ENCODE measurements around the gene LUM.

LUM gene

DNA sequence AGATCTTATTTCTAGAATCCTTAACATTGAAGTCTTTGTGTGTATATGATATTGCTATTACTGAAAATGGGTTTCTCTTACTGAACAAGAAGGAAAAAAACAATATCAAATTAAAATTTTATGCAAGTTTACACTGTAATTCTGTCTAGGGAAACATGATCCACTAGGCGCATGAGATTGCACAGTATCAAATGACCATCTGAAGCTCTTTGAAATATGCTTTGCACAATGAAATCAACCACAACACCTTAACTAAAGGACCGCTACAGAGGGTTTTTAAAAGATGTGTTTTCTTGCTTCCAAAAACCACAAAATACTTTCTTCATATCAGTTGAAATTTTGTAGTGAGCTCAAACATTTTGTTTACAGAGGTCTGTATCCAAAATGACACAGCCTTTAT is 38.4 kb downstream of the LUM start:
- no peak for DNase-seq

DNA sequence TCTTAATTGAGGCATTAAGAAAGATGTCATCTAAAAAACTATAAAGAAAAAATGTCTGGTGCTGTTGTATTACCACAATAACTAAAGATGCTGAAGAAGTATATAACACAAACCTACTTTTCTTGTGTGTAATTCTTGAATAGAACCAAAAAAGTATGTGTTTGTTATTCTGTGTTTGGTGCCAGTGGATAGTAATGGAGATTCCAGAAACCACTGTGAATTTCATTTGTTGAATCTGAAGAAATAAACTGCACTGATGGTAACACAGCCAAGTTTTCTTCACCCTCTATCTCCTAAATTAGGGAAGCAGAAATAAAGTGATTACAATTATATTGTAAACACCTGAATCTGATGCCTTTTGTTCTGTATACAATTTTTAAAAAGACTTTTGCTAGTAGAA is 40.4 kb downstream of the LUM start:
- no peak for DNase-seq

DNA sequence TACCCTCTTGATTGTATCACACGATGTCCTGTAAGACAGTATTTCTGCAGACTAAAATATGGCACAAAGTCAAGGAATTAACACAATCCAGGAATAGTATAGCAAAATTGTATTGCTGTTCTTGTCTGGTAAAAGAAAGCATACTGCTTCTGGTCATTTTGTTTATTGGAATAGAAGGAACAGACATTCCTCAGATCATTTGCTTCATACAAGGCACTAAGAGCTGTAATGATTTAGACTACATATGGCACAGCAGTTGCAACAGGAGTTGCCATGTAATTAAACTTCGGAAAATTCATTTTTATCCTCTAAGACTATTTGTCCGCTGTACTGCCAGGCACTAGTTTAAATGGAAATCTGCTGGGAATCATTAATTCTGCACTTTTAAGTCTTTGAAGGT is 45.9 kb downstream of the LUM start:
- DNase-seq: no peak

DNA sequence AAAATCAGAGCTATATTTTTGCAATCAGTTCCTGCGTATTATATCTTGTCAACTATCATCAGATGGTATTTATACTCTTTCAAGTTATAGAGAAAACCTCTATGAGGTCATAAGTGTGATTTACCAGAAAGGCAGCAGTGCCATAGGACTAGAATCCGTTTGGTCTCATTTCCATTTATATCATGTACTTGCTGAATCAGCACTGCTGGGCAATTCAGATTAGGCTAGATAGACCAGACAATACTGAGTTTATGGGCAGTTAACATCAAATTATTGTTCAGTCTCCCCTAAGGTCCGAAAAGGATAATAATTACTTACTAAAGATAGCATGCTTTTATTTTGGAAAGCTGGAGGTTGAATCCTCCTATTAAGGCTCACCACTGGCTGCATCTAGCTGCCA is 46.7 kb downstream of the LUM start:
- DNase-seq: no peak

DNA sequence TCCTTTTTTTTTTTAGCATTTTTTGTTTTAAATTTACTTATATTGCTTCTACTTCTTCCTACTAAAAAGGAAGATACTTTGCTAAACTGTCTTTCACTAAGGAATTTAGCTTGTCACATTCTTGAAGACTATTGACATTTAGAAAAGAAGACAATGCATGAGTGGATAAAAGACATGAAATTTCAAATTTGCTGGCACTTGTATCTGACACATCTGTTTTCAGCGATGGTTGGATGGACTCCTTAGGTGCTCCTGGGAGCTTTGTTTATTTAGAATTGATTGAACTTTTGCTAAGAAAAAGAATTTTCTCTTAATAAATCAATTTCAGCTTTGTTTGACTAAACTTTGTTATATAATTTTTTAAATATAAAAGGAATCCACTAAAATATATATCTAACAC is 50.2 kb downstream of the LUM start:
- no peak for DNase-seq

DNA sequence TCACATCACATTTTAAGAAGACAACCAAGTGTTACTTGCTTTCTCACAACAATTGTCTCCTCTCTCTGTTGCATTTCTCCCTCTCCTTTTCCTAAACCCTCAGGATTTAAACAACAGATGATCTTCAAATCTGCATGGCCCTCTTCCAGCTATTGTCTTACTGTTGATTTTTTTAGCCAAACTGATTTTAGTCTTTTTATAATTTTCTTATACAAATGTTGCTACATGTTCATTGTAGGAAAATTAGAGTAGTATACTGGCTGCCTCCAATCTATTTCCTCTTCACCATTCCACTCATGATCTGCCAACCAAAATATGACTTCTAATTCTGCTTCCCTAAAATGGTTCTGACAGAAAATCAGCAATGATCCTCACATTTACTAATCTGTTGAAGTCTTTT is 52.1 kb downstream of the LUM start:
- no peak for DNase-seq

DNA sequence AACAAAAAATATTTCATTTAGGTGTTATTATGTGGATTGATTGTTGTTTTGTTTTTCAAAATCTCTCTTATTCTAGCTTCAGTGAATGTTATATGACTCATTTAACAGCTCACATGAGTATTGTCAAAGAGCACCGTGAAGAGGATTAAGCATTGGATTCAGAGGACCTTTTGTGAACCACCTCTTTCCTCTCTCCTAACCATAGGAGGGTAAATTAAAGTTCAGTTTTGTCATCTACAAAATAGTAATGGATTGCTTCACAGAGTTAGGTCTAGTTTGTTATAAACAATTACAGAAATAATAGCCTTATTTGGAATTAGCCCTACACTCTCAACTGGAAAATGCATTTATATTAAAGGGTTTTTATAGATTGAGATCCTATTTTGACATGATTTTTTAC is 52.5 kb downstream of the LUM start:
- no peak for DNase-seq

DNA sequence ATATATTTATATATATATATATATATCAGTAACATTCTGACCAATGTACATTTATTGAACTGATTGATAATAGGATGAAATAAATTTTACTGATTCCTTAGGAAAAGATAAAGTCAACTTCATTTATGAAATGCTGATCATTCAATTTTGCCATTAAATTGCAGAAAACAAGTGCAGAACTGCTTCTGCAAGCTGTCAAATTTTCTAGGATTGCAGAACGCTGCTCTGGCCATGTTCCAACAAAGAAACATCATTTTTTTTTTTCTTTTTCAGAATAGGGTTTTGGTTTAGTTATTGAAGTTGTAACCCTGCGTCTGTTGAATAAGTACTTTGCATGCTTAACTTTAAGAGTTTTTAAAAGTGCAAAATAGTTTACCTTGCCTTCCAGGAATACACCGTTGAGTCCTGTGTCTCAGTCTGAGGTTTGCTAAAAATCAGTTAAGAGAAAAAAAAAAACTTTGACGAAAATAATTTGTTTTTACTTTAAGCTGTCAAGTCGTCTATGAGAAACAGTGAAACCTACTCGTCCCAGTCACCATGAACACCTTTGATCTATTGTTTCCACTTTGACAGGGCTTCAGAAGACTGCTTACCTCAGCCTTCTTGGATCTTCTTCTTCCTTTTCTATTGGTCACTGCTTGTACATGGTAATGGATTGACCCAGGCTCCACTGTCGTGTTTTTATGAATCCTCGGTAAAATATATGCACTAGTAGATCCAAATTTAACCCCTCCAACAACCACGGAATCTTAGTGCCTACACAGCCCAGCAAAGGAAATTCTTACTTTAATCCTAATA is 53.7 kb downstream of the LUM start, which contains the start of gene KERA:
TSS of gene KERA (minus strand) at position 657 of the 798 bp plus-strand sequence. CDS start 1,743 bp downstream, outside the sequence.
- DNase-seq: no peak

DNA sequence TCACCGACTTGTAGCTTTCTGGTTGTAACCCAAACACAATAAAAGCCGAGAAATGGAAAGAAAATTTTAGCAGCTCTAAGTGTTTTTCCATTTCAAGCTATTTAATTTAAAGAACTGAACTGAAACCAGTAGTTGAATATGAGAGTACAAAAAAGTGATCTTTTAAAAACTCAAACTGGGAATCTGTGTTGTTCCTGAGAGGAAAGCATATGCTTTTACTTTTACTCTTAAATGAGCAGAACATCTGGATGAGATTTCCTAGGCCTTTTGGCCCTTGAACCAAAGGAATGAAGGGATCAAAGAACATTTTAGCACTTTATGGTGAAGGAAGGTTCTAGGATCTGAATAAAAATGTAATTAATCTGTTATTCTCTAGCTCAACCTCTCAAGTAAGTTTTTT is 54.8 kb downstream of the LUM start:
- no peak for DNase-seq

DNA sequence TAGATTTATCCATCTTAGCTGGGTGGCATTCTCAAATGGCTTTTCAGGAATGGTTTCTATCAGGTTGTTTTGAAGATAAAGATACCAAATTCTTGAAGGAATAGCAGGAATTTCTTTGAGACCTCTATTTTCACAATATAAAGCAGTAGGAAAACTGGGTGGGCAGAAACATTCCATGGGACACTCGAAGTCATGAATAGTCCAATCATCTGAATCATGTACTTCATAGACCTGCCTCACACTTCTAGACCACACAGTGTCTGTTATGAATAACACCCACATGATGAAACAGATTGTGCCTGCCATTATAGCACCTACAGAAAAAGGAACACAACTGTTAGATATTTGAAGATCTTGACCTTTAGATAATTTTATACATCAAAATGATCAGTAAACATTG is 55.3 kb downstream of the LUM start:
- DNase-seq: no peak

DNA sequence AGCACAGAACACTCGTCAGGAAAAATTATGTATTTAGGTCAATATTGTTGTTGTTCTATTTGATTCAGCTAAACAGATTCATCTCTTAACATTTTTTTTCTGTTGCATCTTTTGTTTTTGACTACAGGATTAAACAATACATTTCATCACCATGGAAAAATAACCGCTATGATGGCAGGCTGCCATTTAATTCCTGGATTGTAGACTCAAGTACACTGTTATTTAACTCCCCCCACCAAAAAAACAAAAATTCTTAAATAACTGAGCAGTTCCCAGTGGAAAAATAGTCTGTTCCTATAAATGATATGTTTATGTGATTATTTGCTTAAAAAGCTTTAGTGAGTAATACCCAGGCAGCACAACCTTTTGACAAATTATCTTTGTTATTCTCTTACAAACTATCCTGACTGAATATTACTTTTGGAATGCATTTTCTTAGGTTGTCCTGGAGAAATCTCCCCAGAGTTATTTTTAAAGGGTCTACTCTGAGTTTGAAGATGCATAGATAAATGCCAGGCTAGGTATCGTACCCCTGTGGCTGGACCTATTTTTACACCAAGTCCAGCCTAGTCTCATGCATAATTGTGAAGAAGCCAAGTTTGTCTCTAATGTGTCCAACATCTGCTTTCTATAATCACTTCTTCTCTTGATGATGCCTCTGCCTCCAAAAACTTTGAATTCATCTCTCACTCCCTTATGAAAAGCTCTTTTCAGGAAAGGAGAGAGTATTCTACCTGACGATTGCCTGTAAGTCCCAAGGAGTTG is 57.2 kb downstream of the LUM start:
- DNase-seq: no peak
